Kidney (tissue), 14 donors: Measurements from ENCODE around the gene PGBD4. TPM values are rescaled to one million over a fixed set of nuclear protein-coding genes. Genes with fewer than 3 reads are reported as not detected.

Experiments
- DNase-seq, 5 donors: peaks; one replicate each; pipeline ENCODE4 v3.0.0-alpha.2; 2013 to 2020
- FAIRE-seq: peaks from 2 replicates; lab custom pipeline; 2012; peaks lifted over from hg19 to GRCh38; lab: Jason Lieb, UNC
- H3K27ac ChIP-seq, 2 donors: one replicate each; pipeline ENCODE4 v1.7.0; 2013; ENCODE audit warnings: low read depth in 2 of 2, low read length in 2 of 2, inconsistent platforms in 1 of 2
- H3K27me3 ChIP-seq: one replicate; pipeline ENCODE4 v1.7.1; 2013; ENCODE audit warnings: low read length, inconsistent platforms; ENCODE audit not compliant: control insufficient read depth, insufficient read depth
- H3K36me3 ChIP-seq, 3 donors: one replicate each; pipeline versions ENCODE4 v1.7.0 to v1.7.1; 2013; ENCODE audit warnings: low read length in 3 of 3, control low read depth in 1 of 3, inconsistent platforms in 1 of 3; ENCODE audit not compliant: insufficient read depth in 3 of 3, control insufficient read depth in 2 of 3
- H3K4me1 ChIP-seq, 3 donors: one replicate each; pipeline versions ENCODE4 v1.7.0 to v1.7.1; 2013; ENCODE audit warnings: low read length in 3 of 3, inconsistent platforms in 1 of 3, low read depth in 1 of 3; ENCODE audit not compliant: control insufficient read depth in 2 of 3, insufficient read depth in 2 of 3
- H3K4me3 ChIP-seq, 3 donors: one replicate each; pipeline versions ENCODE4 v1.7.0 to v1.8.1; 2013; ENCODE audit warnings: low read length in 3 of 3, control low read depth in 1 of 3, inconsistent platforms in 1 of 3
- H3K9ac ChIP-seq, 3 donors: one replicate each; pipeline versions ENCODE4 v1.7.0 to v1.7.1; 2013; ENCODE audit warnings: low read length in 3 of 3, control low read depth in 1 of 3, inconsistent platforms in 1 of 3
- H3K9me3 ChIP-seq, 3 donors: one replicate each; pipeline versions ENCODE4 v1.7.0 to v1.7.1; 2013; ENCODE audit warnings: low read length in 3 of 3, control low read depth in 1 of 3, inconsistent platforms in 1 of 3; ENCODE audit not compliant: control insufficient read depth in 2 of 3, insufficient read depth in 1 of 3
- CTCF ChIP-seq: IDR thresholded peaks from 3 replicates; pipeline ENCODE4 v1.5.1; 2012; ENCODE audit warnings: mild to moderate bottlenecking, moderate library complexity, borderline replicate concordance; ENCODE audit not compliant: insufficient read depth; ENCODE audit errors: extremely low read depth
- intact Hi-C: fragments of 100-400 bp; cut with DNase I; formaldehyde crosslinking; loops from one replicate; pipeline ENCODE4 v1.11.1; 2022
- polyA plus RNA-seq: library from polyadenylated mRNA; stranded (reverse); fragments of 350-450 nt; fragmentation: Illumina TruSeq; extraction: RNeasy Lipid Tissue Mini Kit (QIAGEN cat#74804); gene quantifications from one replicate; pipeline ENCODE4 v1.2.3, GENCODE V29; 2014; ENCODE audit warnings: low read depth, low replicate concordance; ENCODE audit not compliant: insufficient read depth
- total RNA-seq: library from RNA; stranded (reverse); fragmentation: NEBNext Ultra II Directional; extraction: Animal tissue kit (Norgen Biotek cat#: 25700); gene quantifications from one replicate; pipeline ENCODE4 v1.2.1, GENCODE V29; 2021
- donor health status: control.
- donor health status: control.
- donor health status: control.
- donor health status: control.
- donor health status: control.
- donor health status: DM: yes; HTN: yes; CAD: no.
- donor health status: Normal renal cell carcinoma (clear cell type).

PGBD4 gene
- total and polyA plus RNA-seq, 2 donors from 2014 or later = 0.90 to 1.8 TPM

- FAIRE-seq = no peak
- TF ChIP-seq CTCF = no peak
These were observed 52.9 kb downstream of the PGBD4 start for GRCh38 chr15:34154725-34155204.

GRCh38 chr15:34155859-34156258, 54.0 kb downstream of the PGBD4 start:
- intact Hi-C loops = no loop called here
- H3K9me3 ChIP-seq = peaks cover 0 to 8% (median 0%) of the 10 kb centered on the region in 3 donors
- no peak for FAIRE-seq
- TF ChIP-seq CTCF = no peak
- no peak overlapping the region for H3K27ac ChIP-seq
- H3K9ac ChIP-seq = no peak overlapping the region
- no peaks in the 10 kb centered on the region for H3K27me3 ChIP-seq
- H3K4me3 ChIP-seq = no peak overlapping the region
- H3K4me1 ChIP-seq = no peaks in the 10 kb centered on the region
- DNase-seq = no peak
- peaks cover 2 to 8% (median 5%) of the 10 kb centered on the region in 3 donors for H3K36me3 ChIP-seq

More at GRCh38 chr15:34154725-34155204, 52.9 kb downstream of the PGBD4 start:
- DNase-seq = no peak
- H3K4me1 ChIP-seq = no peaks in the 10 kb centered on the region
- H3K36me3 ChIP-seq = peaks cover 2 to 13% (median 7%) of the 10 kb centered on the region in 3 donors
- H3K27ac ChIP-seq = no peak overlapping the region
- H3K4me3 ChIP-seq = no peak overlapping the region
- H3K9ac ChIP-seq = no peak overlapping the region
- peaks cover 0 to 6% (median 0%) of the 10 kb centered on the region in 3 donors for H3K9me3 ChIP-seq
- intact Hi-C loops = no loop called here
- no peaks in the 10 kb centered on the region for H3K27me3 ChIP-seq

Other genes starting within 250 kb of the PGBD4 start
- 0.06 TPM for gene CHRM5, start 133.6 kb upstream of the PGBD4 start, total RNA-seq
- not detected for gene CHRM5, start 133.6 kb upstream of the PGBD4 start, polyA plus RNA-seq
- gene AVEN, start 62.9 kb upstream of the PGBD4 start, total RNA-seq = 7.1 TPM
- gene AVEN, start 62.9 kb upstream of the PGBD4 start, polyA plus RNA-seq = 6.4 TPM
- 73.1 TPM for gene EMC7, start 221 bp upstream of the PGBD4 start, total RNA-seq
- gene EMC7, start 221 bp upstream of the PGBD4 start, polyA plus RNA-seq = 125 TPM
- gene KATNBL1, start 108.0 kb downstream of the PGBD4 start, total RNA-seq = 32.2 TPM
- gene KATNBL1, start 108.0 kb downstream of the PGBD4 start, polyA plus RNA-seq = 15.6 TPM
- gene EMC4, start 122.9 kb downstream of the PGBD4 start, total RNA-seq = 88.9 TPM
- 129 TPM for gene EMC4, start 122.9 kb downstream of the PGBD4 start, polyA plus RNA-seq
- 22.6 TPM for gene SLC12A6, start 235.7 kb downstream of the PGBD4 start, total RNA-seq
- gene SLC12A6, start 235.7 kb downstream of the PGBD4 start, polyA plus RNA-seq = 6.7 TPM
- 92.9 TPM for gene NOP10, start 241.1 kb downstream of the PGBD4 start, total RNA-seq
- 383 TPM for gene NOP10, start 241.1 kb downstream of the PGBD4 start, polyA plus RNA-seq
- not detected for gene NUTM1, start 241.2 kb downstream of the PGBD4 start, total RNA-seq
- not detected for gene NUTM1, start 241.2 kb downstream of the PGBD4 start, polyA plus RNA-seq